ENCODE data around the gene POLR1C.
"Not testable (repeated sequence)": the region's sequence is repeated elsewhere in the genome, so short reads cannot be mapped to it uniquely, and the experiment has no call there.

DNA sequence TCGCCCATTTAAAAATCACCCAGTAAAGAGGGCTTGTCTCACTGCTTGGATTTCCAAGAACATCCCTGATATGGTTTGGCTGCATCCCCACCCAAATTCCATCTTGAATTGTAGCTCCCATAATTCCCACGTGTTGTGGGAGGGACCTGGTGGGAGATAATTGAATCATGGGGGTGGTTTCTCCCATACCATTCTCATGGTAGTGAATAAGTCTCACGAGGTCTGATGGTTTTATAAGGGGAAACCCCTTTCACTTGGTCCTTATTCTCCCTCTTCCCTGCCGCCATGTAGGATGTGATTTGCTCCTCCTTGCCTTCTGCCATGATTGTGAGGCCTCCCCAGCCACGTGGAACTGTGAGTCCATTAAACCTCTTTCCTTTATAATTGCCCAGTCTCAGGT lies 49.6 kb upstream of the POLR1C start:
- not testable (repeated sequence) for TF ChIP-seq ZNF10 (tag by site-specific recombination; IDR thresholded peaks at IDR 0.05); HOXA7 (CRISPR knock-in tag; IDR thresholded peaks at IDR 0.05; ENCODE audit: borderline replicate concordance); ZFP37 (tag by site-specific recombination; IDR thresholded peaks at IDR 0.05); ZNF585B (tag by site-specific recombination; IDR thresholded peaks at IDR 0.05); ZNF660 (tag by site-specific recombination; IDR thresholded peaks at IDR 0.05); ZBTB8A (tag by site-specific recombination; IDR thresholded peaks at IDR 0.05); ZIC2 (tag by site-specific recombination; IDR thresholded peaks at IDR 0.05); ZNF133 (tag by site-specific recombination; IDR thresholded peaks at IDR 0.05); ZNF785 (tag by site-specific recombination; IDR thresholded peaks at IDR 0.05)
- TF ChIP-seq, protein P1, sequence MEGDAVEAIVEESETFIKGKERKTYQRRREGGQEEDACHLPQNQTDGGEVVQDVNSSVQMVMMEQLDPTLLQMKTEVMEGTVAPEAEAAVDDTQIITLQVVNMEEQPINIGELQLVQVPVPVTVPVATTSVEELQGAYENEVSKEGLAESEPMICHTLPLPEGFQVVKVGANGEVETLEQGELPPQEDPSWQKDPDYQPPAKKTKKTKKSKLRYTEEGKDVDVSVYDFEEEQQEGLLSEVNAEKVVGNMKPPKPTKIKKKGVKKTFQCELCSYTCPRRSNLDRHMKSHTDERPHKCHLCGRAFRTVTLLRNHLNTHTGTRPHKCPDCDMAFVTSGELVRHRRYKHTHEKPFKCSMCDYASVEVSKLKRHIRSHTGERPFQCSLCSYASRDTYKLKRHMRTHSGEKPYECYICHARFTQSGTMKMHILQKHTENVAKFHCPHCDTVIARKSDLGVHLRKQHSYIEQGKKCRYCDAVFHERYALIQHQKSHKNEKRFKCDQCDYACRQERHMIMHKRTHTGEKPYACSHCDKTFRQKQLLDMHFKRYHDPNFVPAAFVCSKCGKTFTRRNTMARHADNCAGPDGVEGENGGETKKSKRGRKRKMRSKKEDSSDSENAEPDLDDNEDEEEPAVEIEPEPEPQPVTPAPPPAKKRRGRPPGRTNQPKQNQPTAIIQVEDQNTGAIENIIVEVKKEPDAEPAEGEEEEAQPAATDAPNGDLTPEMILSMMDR (tag by site-specific recombination; IDR thresholded peaks at IDR 0.05), result not testable (repeated sequence)
- TF ChIP-seq, protein P2, sequence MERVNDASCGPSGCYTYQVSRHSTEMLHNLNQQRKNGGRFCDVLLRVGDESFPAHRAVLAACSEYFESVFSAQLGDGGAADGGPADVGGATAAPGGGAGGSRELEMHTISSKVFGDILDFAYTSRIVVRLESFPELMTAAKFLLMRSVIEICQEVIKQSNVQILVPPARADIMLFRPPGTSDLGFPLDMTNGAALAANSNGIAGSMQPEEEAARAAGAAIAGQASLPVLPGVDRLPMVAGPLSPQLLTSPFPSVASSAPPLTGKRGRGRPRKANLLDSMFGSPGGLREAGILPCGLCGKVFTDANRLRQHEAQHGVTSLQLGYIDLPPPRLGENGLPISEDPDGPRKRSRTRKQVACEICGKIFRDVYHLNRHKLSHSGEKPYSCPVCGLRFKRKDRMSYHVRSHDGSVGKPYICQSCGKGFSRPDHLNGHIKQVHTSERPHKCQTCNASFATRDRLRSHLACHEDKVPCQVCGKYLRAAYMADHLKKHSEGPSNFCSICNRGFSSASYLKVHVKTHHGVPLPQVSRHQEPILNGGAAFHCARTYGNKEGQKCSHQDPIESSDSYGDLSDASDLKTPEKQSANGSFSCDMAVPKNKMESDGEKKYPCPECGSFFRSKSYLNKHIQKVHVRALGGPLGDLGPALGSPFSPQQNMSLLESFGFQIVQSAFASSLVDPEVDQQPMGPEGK (tag by site-specific recombination; IDR thresholded peaks at IDR 0.05), result not testable (repeated sequence)
- TF ChIP-seq, protein P3, sequence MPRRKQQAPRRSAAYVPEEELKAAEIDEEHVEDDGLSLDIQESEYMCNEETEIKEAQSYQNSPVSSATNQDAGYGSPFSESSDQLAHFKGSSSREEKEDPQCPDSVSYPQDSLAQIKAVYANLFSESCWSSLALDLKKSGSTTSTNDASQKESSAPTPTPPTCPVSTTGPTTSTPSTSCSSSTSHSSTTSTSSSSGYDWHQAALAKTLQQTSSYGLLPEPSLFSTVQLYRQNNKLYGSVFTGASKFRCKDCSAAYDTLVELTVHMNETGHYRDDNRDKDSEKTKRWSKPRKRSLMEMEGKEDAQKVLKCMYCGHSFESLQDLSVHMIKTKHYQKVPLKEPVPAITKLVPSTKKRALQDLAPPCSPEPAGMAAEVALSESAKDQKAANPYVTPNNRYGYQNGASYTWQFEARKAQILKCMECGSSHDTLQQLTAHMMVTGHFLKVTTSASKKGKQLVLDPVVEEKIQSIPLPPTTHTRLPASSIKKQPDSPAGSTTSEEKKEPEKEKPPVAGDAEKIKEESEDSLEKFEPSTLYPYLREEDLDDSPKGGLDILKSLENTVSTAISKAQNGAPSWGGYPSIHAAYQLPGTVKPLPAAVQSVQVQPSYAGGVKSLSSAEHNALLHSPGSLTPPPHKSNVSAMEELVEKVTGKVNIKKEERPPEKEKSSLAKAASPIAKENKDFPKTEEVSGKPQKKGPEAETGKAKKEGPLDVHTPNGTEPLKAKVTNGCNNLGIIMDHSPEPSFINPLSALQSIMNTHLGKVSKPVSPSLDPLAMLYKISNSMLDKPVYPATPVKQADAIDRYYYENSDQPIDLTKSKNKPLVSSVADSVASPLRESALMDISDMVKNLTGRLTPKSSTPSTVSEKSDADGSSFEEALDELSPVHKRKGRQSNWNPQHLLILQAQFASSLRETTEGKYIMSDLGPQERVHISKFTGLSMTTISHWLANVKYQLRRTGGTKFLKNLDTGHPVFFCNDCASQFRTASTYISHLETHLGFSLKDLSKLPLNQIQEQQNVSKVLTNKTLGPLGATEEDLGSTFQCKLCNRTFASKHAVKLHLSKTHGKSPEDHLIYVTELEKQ (tag by site-specific recombination; IDR thresholded peaks at IDR 0.05; ENCODE audit: borderline replicate concordance), result not testable (repeated sequence)
